ENCODE measurements around the gene TXNDC2. TPM values are rescaled to one million over a fixed set of nuclear protein-coding genes. Genes with fewer than 3 reads are reported as not detected.

Gene TXNDC2
- total and polyA plus RNA-seq, 9 of the 15 experiments (the other 6 are each of a cell fraction or from before 2014, with no cell fraction given) = 1.2 to 4.9 (median 2.3) TPM

DNA sequence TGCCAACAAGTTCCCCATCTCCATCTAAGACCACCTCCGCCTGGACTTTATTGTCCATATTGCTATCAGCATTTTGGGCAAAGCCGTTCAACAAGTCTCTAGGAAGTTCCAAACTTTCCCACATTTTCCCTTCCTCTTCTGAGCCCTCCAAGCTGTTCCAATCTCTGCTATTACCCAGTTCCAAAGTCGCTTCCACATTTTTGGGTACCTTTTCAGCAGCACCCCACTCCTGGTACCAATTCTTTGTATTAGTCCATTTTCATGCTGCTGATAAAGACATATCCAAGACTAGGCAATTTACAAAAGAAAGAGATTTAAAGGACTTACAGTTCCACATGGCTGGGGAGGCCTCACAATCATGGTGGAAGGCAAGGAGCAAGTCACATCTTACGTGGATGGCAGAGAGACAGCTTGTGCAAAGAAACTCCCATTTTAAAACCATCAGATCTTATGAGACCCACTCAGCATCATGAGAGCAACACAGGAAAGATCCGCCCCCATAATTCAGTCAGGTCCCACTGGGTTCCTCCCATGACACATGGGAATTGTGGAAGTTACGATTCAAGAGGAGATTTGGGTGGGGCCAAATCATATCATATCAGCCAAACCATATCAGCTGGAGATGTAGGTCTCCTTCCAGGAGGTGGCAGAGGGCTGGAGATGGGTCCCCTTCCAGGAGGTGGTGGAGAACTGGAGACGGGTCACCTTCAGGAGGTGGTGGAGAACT, 19.8 kb upstream of the TXNDC2 start:
- no peak for DNase-seq (ENCODE audit: extremely low read depth in 1 of 4, low spot score in 3 of 4)
- Histone ChIP-seq H3K79me2 (ENCODE audit: control insufficient read depth, insufficient read depth, low read length) (no peaks in the 10 kb centered on the region), H3K9me1 (ENCODE audit: control insufficient read depth, insufficient read depth, low read length) (no peaks in the 10 kb centered on the region), H3K27ac (ENCODE audit: extremely low read depth, low read depth, low read length) (no peak overlapping the region), H2AFZ (ENCODE audit: low read depth, low read length) (no peak overlapping the region), H3K4me2 (ENCODE audit: insufficient read depth, low read length) (no peak overlapping the region), H3K27me3 (ENCODE audit: control insufficient read depth in 2 of 2, insufficient read depth in 2 of 2, low read length in 2 of 2) (no peaks in the 10 kb centered on the region), H3K9me3 (replicated peaks; ENCODE audit: control insufficient read depth, insufficient read depth, low read depth, low read length) (peaks cover 24% of the 10 kb centered on the region), H3K9ac (ENCODE audit: insufficient read depth in 1 of 2, low read depth in 2 of 2, low read length in 2 of 2) (no peak overlapping the region), H3K4me1 (replicated peaks in 1 of 2; ENCODE audit: control insufficient read depth in 2 of 2, insufficient read depth in 2 of 2, low read length in 2 of 2) (peaks cover 10 to 34% of the 10 kb centered on the region in 2 experiments), H3K36me3 (ENCODE audit: control insufficient read depth, insufficient read depth, low read length) (peaks cover 11% of the 10 kb centered on the region; the same call in 2 of the 3 replicates), H4K20me1 (replicated peaks; ENCODE audit: control insufficient read depth, insufficient read depth, low read length) (no peaks in the 10 kb centered on the region), H3K4me3 (no peak overlapping the region)
- intact Hi-C loops (cut with micrococcal nuclease) = no loop called here
- in situ Hi-C loops (cut with MboI) = no loop called here
- no peak for ATAC-seq
- no peak for FAIRE-seq
- no TSS peak for BruUV-seq (replicated peaks)
- POLR2A ChIA-PET = interaction anchor here (1.3 kb wide), 1 partner anchor 11 kb away, joined by 3 read pairs; no protein-coding TSS in a partner anchor
- 97% methylated on average over 7 of the region's 7 CpGs for WGBS (ENCODE audit: insufficient coverage, low coverage, missing lambda C conversion rate)
- CTCF ChIA-PET (ENCODE audit: low intra/inter-chr PET ratio) = no interaction called here
- TF ChIP-seq, protein P1, sequence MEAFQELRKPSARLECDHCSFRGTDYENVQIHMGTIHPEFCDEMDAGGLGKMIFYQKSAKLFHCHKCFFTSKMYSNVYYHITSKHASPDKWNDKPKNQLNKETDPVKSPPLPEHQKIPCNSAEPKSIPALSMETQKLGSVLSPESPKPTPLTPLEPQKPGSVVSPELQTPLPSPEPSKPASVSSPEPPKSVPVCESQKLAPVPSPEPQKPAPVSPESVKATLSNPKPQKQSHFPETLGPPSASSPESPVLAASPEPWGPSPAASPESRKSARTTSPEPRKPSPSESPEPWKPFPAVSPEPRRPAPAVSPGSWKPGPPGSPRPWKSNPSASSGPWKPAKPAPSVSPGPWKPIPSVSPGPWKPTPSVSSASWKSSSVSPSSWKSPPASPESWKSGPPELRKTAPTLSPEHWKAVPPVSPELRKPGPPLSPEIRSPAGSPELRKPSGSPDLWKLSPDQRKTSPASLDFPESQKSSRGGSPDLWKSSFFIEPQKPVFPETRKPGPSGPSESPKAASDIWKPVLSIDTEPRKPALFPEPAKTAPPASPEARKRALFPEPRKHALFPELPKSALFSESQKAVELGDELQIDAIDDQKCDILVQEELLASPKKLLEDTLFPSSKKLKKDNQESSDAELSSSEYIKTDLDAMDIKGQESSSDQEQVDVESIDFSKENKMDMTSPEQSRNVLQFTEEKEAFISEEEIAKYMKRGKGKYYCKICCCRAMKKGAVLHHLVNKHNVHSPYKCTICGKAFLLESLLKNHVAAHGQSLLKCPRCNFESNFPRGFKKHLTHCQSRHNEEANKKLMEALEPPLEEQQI (IDR thresholded peaks at IDR 0.05) = 0 out of 2 replicates have a peak, but pooled peaks have one; percentile 55
- peak; percentile 100 for TF ChIP-seq ZNF707 (CRISPR knock-in tag; conservative IDR thresholded peaks at IDR 0.05)
- peak in 1 of 2 experiments; percentile 64; a peak in 1 of 4 replicates for TF ChIP-seq ARNT (IDR thresholded peaks at IDR 0.05)
- TF ChIP-seq, protein P2, sequence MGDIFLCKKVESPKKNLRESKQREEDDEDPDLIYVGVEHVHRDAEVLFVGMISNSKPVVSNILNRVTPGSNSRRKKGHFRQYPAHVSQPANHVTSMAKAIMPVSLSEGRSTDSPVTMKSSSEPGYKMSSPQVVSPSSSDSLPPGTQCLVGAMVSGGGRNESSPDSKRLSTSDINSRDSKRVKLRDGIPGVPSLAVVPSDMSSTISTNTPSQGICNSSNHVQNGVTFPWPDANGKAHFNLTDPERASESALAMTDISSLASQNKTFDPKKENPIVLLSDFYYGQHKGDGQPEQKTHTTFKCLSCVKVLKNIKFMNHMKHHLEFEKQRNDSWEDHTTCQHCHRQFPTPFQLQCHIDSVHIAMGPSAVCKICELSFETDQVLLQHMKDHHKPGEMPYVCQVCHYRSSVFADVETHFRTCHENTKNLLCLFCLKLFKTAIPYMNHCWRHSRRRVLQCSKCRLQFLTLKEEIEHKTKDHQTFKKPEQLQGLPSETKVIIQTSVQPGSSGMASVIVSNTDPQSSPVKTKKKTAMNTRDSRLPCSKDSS (IDR thresholded peaks at IDR 0.05; ENCODE audit: low read depth, partially characterized antibody) = peak; percentile 96
- TF ChIP-seq, protein P3, sequence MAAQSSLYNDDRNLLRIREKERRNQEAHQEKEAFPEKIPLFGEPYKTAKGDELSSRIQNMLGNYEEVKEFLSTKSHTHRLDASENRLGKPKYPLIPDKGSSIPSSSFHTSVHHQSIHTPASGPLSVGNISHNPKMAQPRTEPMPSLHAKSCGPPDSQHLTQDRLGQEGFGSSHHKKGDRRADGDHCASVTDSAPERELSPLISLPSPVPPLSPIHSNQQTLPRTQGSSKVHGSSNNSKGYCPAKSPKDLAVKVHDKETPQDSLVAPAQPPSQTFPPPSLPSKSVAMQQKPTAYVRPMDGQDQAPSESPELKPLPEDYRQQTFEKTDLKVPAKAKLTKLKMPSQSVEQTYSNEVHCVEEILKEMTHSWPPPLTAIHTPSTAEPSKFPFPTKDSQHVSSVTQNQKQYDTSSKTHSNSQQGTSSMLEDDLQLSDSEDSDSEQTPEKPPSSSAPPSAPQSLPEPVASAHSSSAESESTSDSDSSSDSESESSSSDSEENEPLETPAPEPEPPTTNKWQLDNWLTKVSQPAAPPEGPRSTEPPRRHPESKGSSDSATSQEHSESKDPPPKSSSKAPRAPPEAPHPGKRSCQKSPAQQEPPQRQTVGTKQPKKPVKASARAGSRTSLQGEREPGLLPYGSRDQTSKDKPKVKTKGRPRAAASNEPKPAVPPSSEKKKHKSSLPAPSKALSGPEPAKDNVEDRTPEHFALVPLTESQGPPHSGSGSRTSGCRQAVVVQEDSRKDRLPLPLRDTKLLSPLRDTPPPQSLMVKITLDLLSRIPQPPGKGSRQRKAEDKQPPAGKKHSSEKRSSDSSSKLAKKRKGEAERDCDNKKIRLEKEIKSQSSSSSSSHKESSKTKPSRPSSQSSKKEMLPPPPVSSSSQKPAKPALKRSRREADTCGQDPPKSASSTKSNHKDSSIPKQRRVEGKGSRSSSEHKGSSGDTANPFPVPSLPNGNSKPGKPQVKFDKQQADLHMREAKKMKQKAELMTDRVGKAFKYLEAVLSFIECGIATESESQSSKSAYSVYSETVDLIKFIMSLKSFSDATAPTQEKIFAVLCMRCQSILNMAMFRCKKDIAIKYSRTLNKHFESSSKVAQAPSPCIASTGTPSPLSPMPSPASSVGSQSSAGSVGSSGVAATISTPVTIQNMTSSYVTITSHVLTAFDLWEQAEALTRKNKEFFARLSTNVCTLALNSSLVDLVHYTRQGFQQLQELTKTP (IDR thresholded peaks at IDR 0.05; ENCODE audit: low read depth in 1 of 2, partially characterized antibody in 2 of 2) = peak in 1 of 2 experiments; percentile 38
- TF ChIP-seq, protein P4, sequence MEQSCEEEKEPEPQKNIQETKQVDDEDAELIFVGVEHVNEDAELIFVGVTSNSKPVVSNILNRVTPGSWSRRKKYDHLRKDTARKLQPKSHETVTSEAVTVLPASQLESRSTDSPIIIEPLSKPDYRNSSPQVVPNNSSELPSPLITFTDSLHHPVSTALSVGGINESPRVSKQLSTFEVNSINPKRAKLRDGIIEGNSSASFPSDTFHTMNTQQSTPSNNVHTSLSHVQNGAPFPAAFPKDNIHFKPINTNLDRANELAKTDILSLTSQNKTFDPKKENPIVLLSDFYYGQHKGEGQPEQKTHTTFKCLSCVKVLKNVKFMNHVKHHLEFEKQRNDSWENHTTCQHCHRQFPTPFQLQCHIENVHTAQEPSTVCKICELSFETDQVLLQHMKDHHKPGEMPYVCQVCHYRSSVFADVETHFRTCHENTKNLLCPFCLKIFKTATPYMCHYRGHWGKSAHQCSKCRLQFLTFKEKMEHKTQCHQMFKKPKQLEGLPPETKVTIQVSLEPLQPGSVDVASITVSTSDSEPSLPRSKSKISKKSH (CRISPR knock-in tag; IDR thresholded peaks at IDR 0.05) = peak; percentile 60; the same call in 1 of the 2 replicates
- peak; percentile 33 for TF ChIP-seq CHD4 (IDR thresholded peaks at IDR 0.05; ENCODE audit: insufficient read depth, insufficient replicate concordance, low read depth, low read length, poor library complexity, severe bottlenecking)
- no peak for TF ChIP-seq NR3C1 (CRISPR knock-in tag; IDR thresholded peaks at IDR 0.05)
- peak; percentile 30; the same call in 1 of the 2 replicates for TF ChIP-seq ZEB2 (IDR thresholded peaks at IDR 0.05)

Measured in K562 (cell line).